Putamen (tissue), 1 donor: ENCODE results near the gene APOB.

ENCODE experiments used
- DNase-seq: peaks from one replicate; pipeline ENCODE4 v3.0.0-alpha.2; 2016; ENCODE audit warnings: low spot score

APOB gene

DNA sequence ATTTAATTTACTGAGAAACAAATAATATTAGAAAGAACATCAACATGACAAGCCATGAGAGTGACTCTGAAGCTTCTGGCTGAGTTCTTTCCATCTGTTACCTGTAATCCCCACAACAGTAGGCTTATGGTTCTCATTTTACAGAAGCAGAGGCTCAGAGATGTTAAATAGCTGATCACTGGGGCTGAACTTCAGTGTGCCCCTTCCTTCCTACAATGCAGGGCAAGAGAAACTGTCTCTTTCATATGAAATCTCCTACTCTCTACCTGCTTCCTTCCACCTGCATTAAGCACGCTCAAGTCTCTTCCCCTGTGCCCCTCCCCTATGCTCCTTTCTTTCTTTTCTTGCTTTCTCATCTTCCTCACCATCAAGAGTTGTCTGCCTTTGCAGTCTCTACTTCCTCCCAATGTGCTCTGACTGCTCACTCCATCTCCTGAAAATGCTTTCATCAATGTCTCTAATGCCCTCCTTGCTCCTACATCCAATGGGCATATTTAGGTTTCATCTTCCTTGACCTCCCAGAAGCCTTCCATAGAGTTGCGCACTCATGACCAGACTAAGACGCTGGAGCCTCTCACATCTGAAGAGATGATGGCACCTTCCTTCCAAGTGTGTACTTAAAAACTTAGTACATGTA is 23.7 kb downstream of the APOB start:
- no peak for DNase-seq

DNA sequence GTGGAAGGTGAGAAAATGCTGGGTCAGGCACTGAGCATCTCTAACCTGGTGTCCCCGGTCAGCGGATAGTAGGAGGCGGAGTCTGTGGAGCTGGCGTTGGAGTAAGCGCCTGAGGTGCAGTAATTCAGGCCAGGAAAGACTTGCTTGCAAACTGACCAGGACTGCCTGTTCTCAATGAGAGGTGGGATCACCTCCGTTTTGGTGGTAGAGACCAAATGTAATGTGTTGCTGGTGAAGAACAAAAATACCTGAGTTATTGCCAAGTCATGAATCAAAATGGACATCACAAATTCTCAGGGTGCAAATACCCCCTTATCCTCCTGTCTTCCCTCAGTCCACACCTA is 24.2 kb downstream of the APOB start:
- no peak for DNase-seq

DNA sequence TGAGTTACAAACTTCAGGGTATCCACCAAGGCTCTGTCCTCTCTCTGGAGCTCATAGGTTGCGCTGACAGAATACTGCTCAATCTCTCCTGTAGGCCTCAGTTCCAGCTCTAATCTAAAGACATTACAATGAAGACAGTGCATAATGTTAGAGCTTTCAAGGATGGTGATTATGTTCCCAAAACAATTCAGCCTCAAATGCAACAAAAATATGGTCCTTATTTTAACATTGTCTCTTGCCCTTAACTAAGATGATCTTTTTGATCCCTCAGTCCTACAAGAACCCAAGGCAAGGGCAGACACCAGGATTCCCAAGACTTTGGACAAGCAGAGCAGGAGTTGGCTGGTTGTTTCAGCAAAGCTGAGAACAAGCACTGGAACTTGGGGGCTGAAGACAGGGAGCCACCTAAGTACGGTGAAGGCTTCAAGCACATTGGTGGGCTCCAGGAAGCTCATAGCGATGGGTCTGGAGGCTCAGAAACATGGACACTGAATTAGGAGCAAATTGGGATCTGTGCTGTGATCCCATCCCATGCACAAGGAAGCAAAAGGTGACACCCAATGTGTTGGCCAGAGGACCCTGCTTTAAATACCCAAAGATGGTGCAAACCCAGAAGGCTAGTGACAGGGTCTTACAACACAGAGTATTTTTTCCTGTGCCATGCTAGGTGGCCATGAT is 24.7 kb downstream of the APOB start:
- DNase-seq, result no peak

DNA sequence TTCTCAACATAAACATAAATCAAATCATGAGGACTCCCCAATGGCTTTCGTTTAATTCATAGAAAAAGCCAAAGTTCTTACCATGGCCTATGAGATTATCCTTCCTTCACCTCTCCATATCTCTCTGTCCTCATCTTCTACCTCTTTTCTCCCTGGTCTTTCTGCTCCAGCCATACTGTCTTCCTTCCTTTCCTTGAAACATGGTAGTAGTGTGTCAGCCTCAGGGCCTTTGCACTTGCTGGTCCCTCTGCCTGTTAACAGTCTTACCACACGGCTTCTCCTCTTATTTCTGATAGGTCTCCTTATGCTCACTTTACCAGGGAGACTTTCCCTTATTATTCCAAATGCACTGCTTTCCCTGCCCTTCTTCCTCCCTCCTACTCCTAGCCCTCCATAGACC is 25.6 kb downstream of the APOB start:
- DNase-seq, result no peak

DNA sequence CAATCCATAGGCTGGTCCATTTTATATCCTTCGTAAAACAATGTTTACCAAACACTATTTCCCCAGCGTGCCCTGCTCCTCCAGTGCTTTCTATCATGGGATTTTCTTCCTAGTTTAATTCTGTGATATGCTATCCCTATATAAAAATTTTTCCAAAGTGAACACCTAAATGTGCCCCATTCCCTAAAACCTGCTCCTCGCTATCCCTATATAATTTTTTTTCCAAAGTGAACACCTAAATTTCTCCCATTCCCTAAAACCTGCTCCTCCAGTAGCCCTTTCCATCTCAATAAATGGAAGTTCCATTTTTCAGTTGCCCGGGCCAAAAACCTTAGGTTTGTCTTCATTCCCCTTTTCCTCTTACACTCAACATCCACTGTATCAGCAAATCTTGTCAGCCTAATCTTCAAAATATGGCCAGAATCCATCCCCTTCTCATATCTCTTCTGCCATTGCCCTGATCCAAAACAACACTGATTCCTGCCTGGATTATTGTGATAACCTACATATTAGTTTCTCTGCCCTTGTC is 26.1 kb downstream of the APOB start:
- no peak for DNase-seq

DNA sequence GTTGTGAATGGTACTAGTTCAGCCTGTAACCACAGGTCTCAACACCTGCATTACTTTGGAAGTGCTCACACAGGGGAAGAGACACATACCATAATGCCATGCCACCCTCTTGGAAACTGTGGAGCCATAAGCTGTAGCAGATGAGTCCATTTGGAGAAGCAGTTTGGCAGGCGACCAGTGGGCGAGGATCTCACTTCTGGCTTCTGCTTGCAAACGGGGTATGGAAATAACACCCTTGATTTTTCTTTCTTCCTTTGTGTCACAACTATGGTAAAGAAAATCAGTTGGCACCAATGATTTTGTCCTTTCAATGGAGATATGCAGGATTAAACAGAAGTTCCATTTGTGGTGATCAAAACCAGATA is 28.6 kb downstream of the APOB start:
- no peak for DNase-seq

DNA sequence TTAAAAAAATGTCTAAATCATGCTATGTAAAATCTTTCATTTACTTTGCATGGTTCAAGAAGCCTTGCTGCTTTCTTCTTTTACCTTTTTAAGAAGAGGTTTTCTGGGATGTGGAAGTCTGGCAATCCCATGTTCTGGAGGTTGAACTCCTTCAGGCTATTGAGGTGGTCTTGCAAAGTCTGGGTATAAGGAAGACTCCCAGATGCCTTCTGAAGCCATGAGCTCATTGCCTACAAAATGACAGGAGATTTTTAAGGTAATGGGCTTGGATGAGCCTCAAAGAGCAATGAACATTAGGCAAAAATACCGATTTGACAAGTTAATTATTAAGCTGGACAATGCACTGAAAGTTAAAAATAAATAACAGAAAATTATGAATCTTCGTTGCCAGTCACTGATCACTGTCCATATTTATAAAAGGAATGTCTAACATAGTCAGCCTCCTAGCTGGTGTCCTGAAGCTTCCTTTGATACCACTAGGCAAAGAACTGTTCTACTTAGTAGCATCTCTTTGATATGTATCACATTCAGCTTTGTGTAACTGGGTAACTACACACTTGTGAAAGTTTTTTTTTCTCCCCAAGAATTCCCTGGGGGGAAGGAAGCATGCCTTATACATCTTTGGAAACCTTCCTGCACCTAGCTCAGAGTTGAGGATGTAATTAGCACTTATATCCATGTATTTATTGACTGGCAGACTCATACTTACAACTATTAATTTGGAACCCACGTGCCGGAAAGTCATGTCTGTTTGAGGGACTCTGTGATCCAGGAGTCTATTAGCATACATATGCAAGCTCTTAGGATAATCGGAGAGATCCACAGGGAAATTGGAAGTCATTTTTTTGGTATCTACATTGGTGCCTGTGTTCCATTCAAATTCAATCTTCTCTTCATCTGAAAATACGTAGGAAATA is 29.3 kb downstream of the APOB start:
- no peak for DNase-seq

DNA sequence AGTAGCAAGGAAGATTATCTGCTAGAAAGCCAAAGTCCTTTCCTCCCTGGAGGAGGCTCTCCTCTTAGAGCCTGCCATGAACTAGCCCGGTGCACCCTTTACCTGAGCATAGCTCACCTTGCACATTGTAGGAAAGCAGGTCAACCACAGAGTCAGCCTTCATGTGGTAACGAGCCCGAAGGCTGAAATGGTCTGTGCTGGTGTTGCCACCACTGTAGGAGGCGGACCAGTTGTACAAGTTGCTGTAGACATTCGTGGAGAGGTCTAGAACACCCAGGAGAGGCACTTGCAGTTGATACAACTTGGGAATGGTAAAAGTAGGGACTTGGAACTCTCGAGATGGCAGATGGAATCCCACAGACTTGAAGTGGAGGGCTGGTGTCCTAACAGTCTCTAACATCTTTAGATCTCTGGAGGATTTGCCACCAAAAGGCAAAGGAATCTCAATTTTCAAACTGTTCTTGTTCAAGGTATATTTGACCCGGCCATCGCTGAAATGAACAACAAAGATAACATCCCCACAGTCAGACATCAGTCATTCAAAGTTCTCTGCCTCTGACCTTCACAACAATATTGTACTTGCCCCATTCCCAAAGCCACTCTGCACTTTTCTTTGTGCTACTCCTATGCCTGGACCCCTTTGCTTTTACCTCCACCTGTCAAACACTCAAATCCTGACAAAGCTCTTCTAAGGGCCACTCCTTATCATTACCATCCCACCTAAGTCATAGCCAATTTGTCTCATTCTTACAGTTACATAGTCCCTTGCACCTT is 30.6 kb downstream of the APOB start:
- no peak for DNase-seq

DNA sequence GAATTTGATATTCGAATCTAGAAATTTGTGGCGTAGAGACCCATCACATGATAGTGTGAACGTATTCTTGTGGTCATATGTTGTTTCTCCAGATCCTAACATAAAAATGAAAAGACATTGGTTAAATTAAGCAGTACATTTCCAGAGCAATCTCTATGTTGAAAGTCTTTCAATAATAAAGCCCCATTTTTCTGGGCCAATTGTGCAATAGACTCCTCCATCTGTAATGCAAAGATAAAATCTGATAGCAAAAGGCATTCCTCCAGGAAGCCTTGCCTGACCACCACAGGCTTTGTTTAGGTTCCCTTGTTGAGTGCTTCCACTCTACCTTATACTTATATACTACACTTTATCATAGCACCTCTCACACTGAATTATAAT is 31.3 kb downstream of the APOB start:
- no peak for DNase-seq

DNA sequence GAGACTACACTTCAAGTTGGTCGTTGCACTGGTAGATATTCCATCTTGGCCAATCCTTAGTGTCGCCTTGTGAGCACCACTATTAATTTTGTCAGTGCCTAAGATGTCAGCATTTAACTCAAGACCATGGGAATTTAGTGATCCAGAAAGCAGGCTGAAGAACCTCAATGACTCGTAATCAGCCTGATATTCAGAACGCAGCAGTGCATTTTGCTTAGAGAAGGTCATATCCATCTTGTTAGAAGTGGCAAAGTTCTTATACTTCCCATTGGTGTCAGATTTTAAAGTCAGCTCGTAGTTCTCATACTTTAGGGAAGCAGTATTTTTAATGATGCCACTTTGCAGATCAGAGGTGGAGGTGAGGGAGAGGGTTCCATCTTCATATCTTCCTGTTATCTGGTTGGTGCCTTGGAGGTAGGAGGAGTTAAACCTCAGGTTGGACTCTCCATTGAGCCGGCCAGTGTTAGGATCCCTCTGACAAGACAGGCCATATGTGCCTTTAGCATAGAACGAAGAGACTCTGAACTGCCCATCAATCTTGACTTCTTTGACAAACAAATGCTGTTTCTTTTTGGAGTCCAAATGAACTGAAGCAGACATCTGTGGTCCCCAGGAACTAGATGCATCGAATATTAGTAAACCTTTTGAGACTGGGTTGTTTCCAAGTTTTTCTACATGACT is 31.9 kb downstream of the APOB start:
- no peak for DNase-seq

DNA sequence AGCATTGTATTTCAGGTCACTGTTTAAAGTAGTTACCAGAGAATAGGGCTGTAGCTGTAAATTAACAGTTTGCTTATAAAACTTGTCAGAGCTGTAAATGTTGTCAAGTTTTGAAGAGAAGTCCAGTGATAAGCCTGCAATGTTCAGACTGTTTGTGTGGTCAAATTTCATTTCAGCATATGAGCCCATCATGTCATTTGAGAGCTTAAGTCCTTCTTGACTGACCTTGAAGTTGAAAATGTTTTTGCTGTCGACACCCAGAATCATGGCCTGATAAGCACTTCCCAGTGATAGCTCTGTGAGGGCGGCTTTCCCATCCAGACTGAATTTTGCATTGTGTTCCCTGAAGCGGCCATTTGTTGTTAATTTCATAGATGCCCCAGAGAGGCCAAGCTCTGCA is 32.4 kb downstream of the APOB start:
- DNase-seq, result no peak

DNA sequence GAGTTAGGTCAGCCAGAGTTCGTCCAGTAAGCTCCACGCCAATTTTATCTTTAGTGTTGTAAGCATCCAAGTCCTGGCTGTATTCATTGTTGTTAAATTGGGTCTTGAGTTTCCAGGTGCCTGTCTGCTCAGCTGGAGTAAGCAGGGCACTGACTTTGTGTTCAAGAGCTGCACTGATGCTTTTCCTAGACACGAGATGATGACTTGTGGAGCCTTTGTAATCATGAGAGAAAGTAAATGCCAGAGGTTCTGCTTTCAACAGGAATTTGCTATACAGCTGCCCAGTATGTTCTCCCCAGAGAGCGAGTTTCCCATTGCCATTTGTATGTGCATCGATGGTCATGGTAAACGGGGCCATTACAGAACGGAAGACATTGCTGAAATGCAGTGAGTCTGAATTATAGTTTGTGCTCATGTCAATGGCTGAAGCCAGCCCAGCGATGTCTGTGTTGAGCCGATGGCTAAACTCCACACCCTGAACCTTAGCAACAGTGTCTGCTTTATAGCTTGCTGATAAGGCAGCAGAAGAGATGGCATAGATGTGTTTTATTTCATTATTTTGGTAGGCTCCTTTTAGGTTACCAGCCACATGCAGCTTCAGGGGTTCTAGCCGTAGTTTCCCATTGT is 32.9 kb downstream of the APOB start:
- no peak for DNase-seq

DNA sequence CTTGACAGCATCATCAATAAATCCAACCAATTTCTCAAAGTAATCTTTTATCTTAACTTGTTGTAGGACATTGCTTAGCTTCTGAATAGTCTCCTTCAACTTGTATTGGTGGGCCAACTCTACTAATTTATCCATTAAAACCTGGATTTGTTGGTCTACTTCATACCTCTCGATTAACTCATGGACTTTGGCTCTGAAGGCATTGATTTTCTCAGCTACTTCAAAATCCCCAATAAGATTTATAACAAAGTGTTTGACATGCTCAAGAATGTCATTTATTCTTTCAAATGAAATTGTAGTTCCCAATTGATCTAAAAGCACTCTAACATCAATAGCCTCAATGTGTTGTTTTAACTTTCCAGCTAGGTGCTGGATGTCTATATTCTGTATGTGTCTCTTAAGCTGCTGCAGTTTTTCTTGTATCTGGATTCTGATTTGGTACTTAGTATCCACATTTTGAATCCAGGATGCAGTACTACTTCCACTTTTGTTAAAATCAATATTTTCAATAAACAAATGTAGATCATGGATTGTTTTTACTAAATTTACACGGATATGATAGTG is 34.1 kb downstream of the APOB start:
- DNase-seq, result no peak

DNA sequence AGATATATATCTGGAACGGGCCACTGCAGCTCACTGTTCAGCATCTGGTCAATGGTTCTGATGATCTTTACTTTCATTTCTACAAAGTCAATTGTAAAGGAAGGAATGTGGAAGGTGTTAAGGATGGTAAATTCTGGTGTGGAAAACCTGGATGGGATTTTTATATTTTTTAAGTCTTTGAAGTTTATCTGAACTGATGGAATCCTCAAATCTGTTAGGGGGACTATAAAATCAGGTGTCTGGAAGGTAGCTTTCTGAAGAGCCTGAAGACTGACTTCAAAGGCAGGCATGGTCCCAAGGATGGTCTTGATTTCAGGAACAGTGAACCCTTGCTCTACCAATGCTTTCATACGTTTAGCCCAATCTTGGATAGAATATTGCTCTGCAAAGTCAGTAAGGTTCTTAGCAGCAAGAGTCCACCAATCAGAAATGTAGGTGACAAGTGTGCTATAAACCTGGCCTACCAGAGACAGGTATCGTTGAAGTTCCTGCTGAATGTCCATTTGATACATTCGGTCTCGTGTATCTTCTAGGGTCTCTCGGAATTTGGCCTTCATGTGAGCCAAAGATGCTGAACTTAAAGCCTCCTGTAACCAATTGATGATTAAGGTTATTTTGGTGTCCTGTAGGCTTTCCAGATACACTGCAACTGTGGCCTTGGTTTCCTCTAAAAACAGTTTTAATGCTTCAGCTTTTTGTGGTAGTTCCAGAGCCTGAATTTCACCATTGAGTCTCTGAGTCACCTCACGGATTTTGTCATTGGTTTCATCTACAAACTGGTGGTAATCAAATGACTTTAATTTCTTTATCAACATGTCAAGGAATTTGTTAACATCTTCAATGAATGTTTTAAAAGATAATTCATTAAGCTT is 34.8 kb downstream of the APOB start:
- no peak for DNase-seq

DNA sequence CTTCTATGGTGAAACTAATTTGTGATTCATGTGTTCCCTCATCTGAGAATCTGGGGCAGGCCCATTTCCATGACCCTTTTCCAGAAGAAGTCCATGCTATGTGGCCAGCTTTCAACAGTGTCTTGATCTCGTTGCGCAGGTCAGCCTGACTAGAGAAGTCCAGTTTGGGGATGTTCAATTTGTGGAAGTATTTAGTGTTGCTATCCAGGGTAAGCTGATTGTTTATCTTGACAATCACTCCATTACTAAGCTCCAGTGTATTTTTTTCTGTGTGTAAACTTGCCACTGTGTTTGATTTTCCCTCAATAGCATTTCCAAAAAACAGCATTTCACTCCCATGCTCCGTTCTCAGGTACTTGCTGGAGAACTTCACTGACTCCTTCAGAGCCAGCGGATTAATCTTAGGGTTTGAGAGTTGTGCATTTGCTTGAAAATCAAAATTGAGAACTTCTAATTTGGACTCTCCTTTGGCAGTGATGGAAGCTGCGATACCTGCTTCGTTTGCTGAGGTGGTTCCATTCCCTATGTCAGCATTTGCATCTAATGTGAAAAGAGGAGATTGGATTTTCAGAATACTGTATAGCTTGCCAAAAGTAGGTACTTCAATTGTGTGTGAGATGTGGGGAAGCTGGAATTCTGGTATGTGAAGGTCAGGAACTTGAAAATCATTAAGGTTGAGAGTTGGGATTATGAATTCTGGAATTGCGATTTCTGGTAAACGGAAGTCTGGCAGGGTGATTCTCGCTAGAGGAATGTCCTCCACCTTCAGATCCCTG is 35.7 kb downstream of the APOB start:
- DNase-seq, result no peak

DNA sequence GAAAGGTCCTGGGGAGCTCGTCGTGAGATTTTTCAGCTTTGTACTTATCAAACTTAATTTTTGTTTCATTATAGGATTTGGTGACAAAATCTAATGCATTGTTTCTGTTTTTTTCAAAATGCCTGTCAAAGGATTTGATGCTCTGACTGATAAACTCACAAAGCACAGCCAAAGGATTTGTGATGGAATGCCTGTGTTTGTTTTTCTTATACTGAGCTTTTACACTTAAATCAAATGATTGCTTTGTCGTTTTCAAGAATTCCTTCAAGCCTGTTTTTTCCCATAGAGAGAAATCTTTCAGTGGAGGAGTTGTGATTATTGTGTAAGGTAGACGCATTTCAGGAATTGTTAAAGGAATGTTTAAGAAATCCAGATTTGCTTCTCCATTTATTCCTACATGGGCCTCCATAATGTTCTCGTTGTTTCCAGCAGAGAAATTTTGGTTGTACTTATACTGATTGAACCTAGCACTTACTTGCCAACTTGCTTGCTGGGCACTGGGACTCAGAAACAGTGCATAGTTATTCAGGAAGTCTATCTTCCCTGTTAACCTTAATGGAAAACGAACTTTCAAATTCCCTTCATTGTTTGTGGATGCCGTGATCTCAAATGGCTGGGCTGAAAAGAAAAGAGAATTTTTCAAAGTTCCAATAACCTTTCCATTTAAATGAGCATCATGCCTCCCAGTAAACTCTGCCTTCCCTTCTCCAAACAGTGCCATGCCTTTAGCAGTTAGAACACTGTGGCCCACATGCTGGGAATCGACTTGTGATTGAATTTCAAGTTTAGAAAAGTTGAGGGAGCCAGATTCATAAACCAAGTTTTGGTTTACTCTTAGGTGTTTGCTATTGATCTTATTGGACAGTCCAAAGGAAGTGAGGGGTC is 36.5 kb downstream of the APOB start:
- no peak for DNase-seq

DNA sequence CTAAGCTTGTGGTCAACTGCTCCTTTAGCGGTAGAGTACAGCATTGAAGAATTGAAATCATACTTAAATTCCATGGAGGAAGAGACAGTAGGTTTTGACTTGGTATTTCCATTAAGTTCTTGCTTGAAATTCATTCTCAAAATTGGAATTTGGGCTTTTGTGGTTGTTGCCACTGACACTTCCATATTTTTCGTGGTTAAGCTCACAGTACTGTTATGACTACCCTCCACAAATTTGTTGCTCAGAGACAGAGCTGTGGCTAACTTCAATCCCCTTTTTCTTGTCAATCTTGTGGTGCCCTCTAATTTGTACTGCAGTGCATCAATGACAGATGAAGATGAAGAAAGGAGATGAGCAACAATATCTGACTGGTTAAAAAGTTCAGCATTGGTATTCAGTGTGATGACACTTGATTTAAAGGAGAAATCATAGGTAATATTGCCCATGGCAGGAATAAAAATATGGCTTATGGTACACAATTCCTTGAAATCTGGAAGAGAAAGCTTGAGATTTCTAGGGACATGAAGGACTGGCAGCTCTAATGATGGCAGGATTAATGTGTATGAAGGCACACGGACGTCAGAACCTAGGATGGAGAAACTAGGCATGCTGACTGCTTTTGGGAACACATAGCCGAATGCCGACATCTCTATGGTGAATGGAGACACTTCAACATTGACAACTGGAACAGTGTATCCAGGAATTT is 37.3 kb downstream of the APOB start:
- no peak for DNase-seq
